A204.1 (cell line): Measurements from ENCODE around the gene PHKG2.
A peak's percentile ranks its signal among the peaks of the same experiment; 100 is the strongest.
"Not testable (repeated sequence)": the region's sequence is repeated elsewhere in the genome, so short reads cannot be mapped to it uniquely, and the experiment has no call there.

Experiments used
- FAIRE-seq: peaks from 2 replicates; lab custom pipeline; 2012; peaks lifted over from hg19 to GRCh38; lab: Jason Lieb, UNC

PHKG2 gene, protein sequence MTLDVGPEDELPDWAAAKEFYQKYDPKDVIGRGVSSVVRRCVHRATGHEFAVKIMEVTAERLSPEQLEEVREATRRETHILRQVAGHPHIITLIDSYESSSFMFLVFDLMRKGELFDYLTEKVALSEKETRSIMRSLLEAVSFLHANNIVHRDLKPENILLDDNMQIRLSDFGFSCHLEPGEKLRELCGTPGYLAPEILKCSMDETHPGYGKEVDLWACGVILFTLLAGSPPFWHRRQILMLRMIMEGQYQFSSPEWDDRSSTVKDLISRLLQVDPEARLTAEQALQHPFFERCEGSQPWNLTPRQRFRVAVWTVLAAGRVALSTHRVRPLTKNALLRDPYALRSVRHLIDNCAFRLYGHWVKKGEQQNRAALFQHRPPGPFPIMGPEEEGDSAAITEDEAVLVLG

DNA sequence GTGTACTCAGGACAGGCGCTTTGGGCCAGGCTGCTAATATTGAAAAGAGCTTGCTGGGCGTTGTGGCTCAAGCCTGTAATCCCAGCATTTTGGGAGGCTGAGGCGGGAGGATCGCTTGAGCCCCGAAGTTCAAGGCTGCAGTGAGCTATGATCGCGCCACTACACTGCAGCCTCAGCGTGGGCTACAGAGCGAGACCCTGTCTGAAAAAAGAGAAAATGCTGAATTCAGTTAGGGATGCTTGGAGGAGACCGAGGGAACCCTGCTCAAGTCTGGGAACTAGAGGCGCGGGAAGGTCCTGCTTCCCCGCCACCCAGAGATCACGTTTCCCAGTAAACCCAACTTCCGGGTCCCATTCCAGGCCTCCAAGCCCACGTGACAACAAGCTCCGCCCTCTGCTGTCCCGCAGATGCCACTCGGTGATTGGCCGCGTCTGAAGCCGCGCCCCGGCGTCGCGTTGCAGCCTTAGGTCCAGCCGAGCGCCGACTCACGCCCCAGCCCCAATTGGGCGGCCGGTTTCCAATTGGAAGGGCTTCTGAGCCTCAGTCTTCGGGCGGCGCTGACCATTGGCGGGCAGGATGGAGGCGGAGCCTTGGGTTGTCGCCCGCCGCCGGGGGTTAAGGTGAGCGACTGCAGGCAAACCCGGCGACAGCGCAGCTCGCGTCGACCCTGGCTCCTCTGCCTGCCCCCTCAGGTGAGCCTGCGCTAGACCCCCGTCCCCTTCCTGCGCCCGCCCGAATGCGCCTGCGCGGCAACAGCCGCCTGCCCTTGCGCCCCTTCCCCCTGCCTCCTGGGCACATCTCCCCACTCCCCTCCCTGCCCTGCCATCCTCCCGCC lies at the start of gene PHKG2:
PHKG2 (plus strand) TSS at position 627 of the 835 bp plus-strand sequence. CDS start 396 bp downstream, outside the sequence.
- FAIRE-seq: peak; percentile 98

DNA sequence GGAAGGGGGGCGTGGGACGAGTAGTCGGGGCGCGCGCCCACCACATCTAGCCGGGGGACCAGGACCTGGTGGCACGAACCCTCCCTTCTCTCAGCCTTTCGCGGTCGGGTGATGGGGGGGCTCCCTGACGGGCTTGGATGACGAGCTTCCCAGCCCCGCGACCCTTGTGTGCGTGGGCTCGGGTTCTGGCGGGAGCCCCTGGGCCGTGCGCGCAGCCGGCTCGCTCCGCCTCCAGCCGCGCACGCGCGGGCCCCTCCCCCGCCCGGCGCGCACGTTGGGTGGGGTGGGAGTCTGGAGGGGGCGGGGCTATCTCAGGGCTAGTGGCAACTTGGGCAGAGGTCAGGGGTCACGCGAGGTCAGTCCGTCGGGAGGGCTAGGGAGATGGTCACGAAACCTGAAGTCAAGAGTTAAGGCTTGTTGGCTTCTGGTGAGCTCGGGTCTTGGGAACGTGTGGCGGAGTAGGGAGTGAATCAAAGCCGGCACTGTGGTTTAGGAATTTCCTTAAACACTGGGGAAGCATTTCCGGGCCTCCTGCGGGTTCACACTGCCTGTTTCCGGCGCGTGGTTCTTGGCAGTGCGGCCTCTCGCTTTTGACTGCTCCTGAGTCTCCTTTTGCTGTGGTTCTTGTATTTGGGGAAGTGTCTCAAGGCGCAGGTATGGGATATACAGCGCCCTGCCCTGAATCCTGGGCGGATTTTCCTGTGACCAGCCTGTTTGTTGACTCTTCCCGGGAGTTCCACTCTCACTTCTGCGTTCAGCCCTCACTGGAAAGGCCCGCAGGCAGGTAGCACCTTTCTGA lies 49.2 kb upstream of the PHKG2 start, which contains the start of gene SRCAP:
SRCAP (plus strand) TSS at position 356 of the 799 bp plus-strand sequence. CDS start 1,654 bp downstream, outside the sequence.
- no peak for FAIRE-seq

DNA sequence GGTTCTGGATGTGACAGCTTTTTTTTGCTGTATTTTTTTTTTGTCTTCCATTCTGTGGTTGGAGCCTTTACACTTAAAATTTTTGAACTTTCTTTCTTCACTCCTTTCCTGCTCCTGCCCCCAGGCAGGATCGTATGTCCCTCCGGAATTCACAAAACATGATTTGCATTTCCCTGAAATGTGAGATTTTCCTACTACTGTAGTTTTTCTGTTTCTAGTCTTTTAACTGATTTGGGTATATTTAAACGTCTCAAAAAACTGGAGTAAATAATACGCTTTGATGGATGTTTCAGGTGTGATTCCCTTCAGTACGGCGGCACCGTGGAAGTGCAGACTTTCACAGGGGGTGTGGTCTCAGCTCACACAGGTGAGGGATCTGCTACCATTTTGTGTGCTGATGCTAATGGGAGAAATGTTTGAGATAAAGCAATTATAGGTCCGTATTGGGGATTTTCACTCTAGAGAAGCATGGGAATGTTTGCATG lies 48.6 kb upstream of the PHKG2 start:
- FAIRE-seq: no peak

DNA sequence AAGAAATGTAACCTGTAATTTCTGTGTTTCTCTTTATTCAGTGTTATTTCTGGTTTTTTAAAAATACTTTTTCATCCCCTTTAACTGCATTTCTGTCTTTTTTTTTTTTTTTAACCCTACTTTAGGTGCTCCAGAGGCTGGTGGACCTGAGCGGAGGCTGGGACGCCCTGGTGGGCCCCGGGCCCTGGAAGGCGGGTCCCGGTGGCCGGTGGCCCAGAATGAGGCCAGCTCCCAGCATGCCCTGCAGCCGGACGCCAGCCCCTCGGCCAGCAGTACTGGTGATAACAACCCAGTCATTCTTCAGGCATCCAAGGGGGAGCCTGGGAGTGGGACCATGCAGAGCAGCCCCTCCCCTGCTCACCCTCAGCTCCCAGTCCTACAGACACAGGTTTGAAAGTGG lies 47.7 kb upstream of the PHKG2 start:
- no peak for FAIRE-seq

DNA sequence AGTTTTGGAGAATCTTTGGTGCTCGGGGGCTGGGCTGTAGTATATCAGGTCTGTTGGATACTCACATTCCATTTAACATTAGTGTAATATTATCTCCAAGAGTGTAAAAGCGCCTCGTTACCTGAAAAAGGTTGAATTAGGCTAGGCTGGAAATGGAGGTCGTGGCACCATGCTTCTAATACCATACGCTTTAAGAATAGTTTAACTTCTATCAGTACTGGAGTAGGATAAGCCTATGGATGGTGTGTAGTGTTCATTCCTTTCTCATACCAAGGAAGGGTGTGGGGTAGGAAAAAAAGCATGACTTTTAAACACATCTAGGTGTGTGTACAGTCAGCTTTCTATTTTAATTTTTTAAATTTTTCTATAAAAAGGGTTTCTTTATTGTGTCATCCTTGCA lies 47.3 kb upstream of the PHKG2 start:
- no peak for FAIRE-seq

DNA sequence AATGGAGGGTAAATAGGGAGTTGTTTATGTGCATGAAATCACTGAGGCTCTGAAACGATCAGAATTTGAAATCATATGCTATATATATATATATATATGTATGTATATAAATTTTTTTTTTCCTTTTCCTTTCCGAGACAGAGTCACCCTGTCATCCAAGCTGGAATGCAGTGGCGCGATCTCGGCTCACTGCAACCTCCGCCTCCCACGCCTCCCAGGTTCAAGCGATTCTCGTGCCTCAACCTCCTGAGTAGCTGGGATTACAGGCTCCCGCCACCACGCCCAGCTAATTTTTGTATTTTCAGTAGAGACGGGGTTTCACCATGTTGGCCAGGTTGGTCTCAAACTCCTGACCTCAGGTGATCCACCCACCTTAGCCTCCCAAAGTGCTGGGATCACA lies 45.2 kb upstream of the PHKG2 start:
- not testable (repeated sequence) for FAIRE-seq

DNA sequence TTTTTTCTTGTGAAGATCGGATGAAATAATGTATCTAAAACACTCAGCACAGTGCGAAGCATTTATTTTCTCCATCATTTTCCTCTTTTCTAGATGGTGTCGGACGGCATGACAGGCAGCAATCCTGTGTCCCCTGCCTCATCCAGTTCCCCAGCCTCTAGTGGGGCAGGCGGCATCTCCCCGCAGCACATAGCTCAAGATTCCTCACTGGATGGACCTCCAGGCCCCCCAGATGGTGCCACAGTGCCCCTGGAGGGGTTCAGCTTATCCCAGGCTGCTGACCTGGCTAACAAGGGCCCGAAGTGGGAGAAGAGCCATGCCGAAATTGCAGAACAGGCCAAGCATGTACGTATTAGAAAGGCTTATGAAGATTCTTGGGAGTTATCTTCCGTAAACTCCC lies 44.3 kb upstream of the PHKG2 start:
- FAIRE-seq: no peak

DNA sequence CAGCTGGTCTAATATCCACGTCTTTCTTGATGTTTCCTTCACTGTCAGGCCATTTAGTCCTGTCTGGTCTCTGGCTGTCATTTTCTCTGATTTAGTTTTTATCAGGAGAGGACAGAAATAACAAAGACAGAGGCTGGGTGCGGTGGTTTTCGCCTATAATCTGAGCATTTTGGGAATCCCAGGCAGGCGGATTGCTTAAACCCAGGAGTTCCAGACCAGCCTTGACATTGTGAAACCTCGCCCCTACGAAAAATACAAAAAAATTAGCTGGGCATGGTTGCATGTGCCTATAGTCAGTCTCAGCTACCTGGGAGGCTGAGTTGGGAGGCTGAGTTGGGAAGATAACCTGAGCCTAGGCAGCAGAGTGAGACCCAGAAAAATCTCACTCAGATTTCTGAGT lies 42.2 kb upstream of the PHKG2 start:
- no peak for FAIRE-seq

DNA sequence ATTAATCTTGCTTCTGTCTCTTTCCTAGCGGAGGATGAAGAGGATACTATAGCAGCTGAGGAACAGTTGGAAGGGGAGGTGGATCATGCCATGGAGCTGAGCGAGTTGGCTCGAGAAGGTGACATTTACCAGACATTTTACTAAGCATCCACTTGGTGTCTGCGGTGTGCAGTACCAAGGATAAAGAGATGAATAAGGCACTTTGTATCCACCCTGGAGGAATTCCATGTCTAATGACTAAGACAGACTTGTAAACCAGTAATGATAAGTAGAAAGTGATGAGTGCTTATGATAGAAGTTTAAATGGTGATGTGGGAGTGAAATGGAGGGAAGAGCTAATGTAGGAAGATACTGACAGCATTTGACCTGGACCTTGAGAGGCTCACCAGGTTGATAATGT lies 37.3 kb upstream of the PHKG2 start:
- no peak for FAIRE-seq

DNA sequence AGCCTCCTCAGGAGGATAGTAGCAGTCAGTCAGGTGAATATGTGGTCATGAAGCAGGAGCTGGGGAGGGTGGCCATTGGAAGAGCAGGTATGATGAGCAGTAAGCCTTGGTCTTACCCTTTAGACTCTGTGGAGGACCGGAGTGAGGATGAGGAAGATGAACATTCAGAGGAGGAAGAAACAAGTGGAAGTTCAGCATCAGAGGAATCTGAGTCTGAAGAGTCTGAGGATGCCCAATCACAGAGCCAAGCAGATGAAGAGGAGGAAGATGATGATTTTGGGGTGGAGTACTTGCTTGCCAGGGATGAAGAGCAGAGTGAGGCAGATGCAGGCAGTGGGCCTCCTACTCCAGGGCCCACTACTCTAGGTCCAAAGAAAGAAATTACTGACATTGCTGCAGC lies 36.5 kb upstream of the PHKG2 start:
- FAIRE-seq: no peak

DNA sequence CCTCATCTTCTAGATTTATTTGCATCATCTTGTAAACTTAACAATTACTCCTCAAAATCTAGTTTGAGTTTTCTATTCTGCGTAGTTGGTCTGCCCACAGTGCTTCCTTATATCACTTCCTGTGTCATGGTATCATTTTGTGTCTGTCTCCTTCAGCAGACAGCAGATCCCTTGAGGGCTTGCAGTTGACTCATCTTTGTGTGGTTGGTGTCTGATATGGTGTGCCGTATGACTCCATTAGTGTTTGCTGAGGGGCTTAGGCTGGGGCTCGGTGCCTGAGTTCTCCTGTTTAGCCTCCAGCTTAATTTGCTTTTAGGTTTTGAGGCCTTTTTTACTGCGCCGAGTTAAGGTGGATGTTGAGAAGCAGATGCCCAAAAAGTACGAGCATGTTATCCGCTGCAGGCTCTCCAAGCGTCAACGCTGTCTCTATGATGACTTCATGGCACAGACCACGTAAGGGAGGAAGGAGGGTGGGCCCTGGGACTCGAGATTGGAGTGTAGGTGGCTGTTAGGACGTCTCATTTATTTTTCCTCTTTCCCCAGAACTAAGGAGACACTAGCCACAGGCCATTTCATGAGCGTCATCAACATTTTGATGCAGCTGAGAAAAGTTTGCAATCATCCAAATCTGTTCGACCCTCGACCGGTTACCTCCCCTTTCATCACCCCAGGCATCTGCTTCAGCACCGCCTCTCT lies 32.3 kb upstream of the PHKG2 start:
- no peak for FAIRE-seq

DNA sequence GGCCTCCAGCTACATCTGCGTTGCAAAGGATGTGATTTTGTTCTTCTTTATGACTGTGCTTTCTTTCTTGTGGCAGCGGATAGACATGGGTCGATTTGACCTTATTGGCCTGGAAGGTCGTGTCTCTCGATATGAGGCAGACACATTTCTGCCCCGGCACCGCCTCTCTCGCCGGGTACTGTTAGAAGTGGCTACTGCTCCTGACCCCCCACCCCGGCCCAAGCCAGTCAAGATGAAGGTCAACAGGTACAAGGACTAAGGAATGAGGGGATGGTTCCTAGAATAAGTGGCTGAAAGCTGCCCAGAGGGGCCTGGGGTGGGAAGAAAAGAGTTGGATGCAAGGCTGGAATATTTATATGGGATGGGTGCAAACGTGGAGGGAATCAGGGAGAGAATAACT lies 28.1 kb upstream of the PHKG2 start:
- no peak for FAIRE-seq

DNA sequence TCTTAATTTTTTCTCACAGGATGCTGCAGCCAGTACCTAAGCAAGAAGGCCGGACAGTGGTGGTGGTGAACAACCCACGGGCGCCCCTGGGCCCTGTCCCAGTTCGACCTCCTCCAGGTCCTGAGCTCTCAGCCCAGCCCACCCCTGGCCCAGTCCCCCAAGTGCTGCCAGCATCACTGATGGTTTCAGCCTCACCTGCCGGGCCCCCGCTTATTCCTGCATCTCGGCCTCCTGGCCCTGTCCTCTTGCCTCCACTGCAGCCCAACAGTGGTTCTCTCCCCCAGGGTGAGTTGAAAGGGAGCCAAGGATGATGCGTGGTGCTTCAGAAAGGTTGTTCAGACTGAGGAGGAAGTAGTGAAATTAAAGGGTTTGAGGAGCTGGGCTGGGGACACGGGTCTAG lies 27.5 kb upstream of the PHKG2 start:
- FAIRE-seq: no peak

DNA sequence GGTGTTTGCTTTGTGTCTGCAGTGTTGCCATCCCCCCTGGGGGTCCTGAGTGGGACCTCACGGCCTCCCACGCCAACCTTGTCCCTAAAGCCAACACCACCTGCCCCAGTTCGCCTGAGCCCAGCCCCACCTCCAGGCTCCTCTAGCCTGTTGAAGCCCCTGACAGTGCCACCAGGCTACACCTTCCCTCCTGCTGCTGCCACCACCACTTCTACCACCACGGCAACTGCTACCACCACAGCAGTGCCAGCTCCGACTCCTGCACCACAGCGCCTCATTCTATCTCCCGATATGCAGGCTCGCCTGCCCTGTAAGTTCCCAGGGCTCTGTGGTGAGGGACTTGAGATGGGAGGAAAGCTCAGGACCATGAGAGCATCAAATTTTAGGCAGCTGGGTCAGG lies 27.1 kb upstream of the PHKG2 start:
- FAIRE-seq: no peak

DNA sequence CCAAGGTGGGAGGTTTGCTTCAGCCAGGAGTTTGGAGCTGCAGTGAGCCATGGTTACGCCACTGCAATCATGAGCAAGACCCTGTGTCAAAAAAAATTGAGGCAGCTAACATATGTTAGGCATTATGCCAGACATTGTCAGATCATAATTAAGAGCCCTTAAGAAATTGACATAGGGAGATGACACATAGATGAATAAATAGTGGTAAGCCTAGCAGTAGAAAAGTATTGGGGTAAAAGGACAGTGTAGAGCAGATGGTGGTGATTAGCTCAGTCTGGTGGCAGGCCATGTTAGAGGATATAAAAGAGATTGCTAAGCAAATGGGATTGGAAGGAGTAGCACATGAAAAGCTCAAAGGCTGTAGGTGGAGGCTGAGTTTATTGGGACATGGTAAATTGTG lies 26.6 kb upstream of the PHKG2 start:
- no peak for FAIRE-seq

DNA sequence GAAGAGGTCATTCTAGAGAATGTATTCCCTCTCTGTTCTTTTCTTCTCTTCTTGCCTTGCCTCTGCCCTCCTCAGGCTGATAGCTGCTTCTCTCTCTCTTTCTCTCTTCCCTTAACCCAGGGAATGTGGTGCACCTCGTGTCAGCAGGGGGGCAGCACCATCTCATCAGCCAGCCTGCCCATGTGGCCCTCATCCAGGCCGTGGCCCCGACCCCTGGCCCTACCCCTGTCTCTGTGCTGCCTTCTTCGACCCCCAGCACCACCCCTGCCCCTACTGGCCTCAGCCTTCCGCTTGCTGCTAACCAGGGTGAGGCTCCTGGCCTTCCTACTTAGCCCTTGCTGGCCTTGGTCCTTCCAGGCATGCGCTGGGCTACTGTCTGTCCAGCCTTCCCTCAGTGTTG lies 25.8 kb upstream of the PHKG2 start:
- no peak for FAIRE-seq

DNA sequence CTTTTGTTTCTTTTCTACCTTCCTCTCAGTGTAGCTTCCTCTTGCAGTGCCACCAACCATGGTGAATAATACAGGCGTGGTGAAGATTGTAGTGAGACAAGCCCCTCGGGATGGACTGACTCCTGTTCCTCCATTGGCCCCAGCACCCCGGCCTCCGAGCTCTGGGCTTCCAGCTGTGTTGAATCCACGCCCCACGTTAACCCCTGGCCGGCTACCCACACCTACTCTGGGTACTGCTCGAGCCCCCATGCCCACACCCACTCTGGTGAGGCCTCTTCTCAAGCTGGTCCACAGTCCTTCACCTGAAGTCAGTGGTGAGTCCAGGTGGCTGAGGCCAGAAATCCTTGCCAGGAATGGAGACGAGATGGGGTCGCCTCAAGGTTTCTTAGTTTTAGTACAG lies 25.3 kb upstream of the PHKG2 start:
- no peak for FAIRE-seq

DNA sequence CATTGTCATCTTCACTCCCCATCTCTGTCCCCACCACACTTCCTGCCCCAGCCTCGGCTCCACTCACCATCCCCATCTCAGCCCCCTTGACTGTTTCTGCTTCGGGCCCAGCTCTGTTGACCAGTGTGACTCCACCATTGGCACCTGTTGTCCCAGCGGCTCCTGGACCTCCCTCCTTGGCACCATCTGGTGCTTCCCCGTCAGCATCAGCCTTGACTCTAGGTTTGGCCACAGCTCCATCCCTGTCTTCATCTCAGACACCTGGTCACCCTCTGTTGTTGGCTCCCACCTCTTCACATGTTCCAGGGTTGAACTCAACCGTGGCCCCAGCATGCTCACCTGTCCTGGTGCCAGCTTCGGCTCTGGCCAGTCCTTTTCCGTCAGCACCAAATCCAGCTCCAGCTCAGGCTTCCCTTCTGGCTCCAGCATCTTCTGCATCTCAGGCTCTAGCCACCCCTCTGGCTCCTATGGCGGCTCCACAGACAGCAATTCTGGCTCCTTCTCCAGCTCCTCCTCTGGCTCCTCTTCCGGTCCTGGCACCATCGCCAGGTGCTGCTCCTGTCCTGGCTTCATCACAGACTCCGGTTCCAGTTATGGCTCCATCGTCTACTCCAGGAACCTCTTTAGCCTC lies 24.4 kb upstream of the PHKG2 start:
- no peak for FAIRE-seq

DNA sequence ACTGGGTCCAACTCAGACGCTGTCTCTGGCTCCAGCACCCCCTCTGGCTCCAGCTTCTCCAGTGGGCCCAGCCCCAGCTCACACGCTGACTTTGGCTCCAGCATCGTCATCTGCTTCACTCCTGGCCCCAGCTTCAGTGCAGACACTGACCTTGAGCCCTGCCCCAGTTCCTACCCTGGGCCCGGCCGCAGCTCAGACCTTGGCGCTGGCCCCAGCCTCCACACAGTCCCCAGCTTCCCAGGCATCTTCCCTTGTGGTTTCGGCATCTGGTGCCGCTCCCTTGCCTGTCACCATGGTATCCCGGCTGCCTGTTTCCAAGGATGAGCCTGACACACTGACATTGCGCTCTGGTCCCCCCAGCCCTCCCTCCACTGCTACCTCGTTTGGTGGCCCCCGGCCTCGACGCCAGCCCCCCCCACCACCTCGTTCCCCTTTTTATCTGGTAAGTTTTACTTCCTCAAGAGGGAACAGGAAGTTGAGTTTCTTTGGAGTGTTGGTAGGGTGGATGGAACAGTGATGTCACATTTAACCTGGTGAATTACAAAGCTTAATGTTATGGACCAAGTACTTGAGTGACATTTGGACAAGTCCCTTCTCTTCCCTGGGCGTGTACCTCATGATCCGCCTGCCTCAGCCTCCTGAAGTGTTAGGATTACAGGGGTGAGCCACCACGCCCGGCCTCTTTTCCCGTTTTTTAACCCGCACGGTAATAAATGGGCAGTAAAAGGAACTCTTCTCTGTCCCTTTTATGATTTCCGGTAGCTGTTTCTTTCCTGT lies 23.4 kb upstream of the PHKG2 start:
- FAIRE-seq: no peak

DNA sequence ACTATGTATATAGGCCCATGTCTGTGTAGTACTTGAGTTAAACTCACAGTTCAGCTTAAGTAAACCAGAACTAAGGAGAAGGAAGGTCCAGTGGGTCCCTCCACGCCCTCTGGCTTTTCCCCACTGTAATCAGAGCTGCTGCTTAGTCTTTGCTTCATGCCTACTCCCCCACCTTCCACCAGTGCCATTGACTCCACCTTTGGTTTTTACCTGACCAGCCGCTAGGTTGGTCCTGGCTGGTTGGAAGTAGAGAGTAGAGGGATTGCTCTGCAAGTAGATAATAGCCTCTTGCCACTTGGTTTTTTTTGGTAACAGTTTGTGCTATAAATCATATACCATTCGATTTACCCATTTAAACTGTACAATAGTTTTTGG lies 22.8 kb upstream of the PHKG2 start:
- FAIRE-seq: no peak

DNA sequence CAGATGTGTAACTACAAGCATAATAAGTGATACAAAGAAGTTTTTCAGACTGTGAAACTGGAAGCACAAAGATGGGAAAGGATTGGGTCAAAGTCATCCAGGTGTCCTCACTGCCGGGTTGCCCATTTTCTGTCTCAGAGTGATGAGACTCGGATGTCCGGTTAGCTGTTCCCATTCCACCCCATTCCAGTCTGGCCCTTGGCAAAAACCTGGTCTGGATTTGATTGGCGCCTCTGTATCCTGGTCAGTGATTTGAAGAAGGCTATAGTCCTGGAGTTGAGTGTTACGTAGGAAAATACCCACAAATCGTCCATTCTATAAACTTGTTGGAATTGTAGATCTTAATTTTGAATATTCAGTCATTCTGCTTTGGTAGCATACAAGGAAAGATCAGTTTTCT lies 19.9 kb upstream of the PHKG2 start:
- FAIRE-seq: no peak
